SK-N-SH (cell line): Measurements from ENCODE around the gene BAD. TPM values are rescaled to one million over a fixed set of nuclear protein-coding genes. Genes with fewer than 3 reads are reported as not detected.

Experiments
- CTCF ChIA-PET: fragments of 300-600, 350-600 bp; formaldehyde crosslinking; extraction: SDS; loops from one replicate; lab custom pipeline; 2021; lab: Yijun Ruan, JAX
- POLR2A ChIA-PET: fragments of 350-600 bp; sonication (Branson Sonifier 250); formaldehyde crosslinking; extraction: SDS; loops from one replicate; lab custom pipeline; 2020; ENCODE audit warnings: antibody characterized with exemption, inconsistent platforms; lab: Yijun Ruan, JAX
- DNase-seq: peaks from one replicate; pipeline ENCODE4 v3.0.0; 2012
- H2AFZ ChIP-seq: fragments of 200-600 bp; sonication (generic); 2 replicates; pipeline ENCODE4 v1.8.1; 2016; ENCODE audit warnings: antibody characterized with exemption, mild to moderate bottlenecking, low read depth
- H3F3A ChIP-seq: fragments of 200-600 bp; sonication (generic); replicated peaks from 2 replicates; pipeline ENCODE3; 2016; ENCODE audit warnings: antibody characterized with exemption, mild to moderate bottlenecking; ENCODE audit not compliant: insufficient read depth
- H3K27ac ChIP-seq, 2 experiments: fragments of 200-500 bp in 1 of 2; fragments of 200-600 bp in 1 of 2; sonication (Bioruptor generic) in 1 of 2; sonication (generic), shearing (Covaris generic) in 1 of 2; 2 replicates each; pipeline versions ENCODE4 v1.5.1 to v1.6.1; 2014 to 2016; ENCODE audit warnings: low read depth in 2 of 2, inconsistent platforms in 1 of 2, low read length in 1 of 2, mild to moderate bottlenecking in 1 of 2, mixed read lengths in 1 of 2
- H3K27me3 ChIP-seq: fragments of 200-600 bp; sonication (generic), shearing (Covaris generic); 2 replicates; pipeline ENCODE4 v1.6.1; 2016; ENCODE audit warnings: mixed run types; ENCODE audit not compliant: insufficient read depth
- H3K36me3 ChIP-seq, 2 experiments: fragments of 200-500 bp in 1 of 2; fragments of 200-600 bp in 1 of 2; sonication (Bioruptor generic) in 1 of 2; sonication (generic) in 1 of 2; replicated peaks in 1 of 2; 2 replicates each; pipeline versions ENCODE3 to v1.5.1; 2014 to 2016; ENCODE audit warnings: low read length in 1 of 2, mild to moderate bottlenecking in 1 of 2; ENCODE audit not compliant: insufficient read depth in 2 of 2, control insufficient read depth in 1 of 2
- H3K4me1 ChIP-seq, 2 experiments: fragments of 200-500 bp in 1 of 2; fragments of 200-600 bp in 1 of 2; sonication (Bioruptor generic) in 1 of 2; sonication (generic), shearing (Covaris generic) in 1 of 2; 2 replicates each; pipeline versions ENCODE4 v1.5.1 to v1.6.1; 2014 to 2016; ENCODE audit warnings: low read depth in 1 of 2, low read length in 1 of 2, mixed run types in 1 of 2; ENCODE audit not compliant: insufficient read depth in 2 of 2, control insufficient read depth in 1 of 2
- H3K4me2 ChIP-seq: fragments of 200-600 bp; sonication (generic), shearing (Covaris generic); 2 replicates; pipeline ENCODE4 v1.6.1; 2017; ENCODE audit warnings: mixed run types
- H3K4me3 ChIP-seq, 2 experiments: fragments of 200-500 bp in 1 of 2; fragments of 200-600 bp in 1 of 2; sonication (Bioruptor generic) in 1 of 2; sonication (generic), shearing (Covaris generic) in 1 of 2; 2 replicates each; pipeline versions ENCODE4 v1.5.1 to v1.8.1; 2014 to 2016; ENCODE audit warnings: low read depth in 2 of 2, inconsistent platforms in 1 of 2, low read length in 1 of 2, mild to moderate bottlenecking in 1 of 2, mixed read lengths in 1 of 2, moderate library complexity in 1 of 2
- H3K79me2 ChIP-seq: fragments of 200-600 bp; sonication (generic); 2 replicates; pipeline ENCODE4 v1.8.1; 2017; ENCODE audit warnings: mild to moderate bottlenecking; ENCODE audit not compliant: insufficient read depth
- H3K9ac ChIP-seq: fragments of 200-600 bp; sonication (generic); 2 replicates; pipeline ENCODE4 v1.6.1; 2017; ENCODE audit warnings: mixed run types
- H3K9me2 ChIP-seq: fragments of 200-600 bp; sonication (generic); 2 replicates; pipeline ENCODE4 v1.6.1; 2017; ENCODE audit warnings: mixed run types
- H3K9me3 ChIP-seq: fragments of 200-600 bp; sonication (generic); 2 replicates; pipeline ENCODE4 v1.6.1; 2017; ENCODE audit warnings: mixed run types, mild to moderate bottlenecking, moderate library complexity
- H4K20me1 ChIP-seq: fragments of 200-600 bp; sonication (generic); 2 replicates; pipeline ENCODE4 v1.6.1; 2017; ENCODE audit warnings: mild to moderate bottlenecking, mixed run types; ENCODE audit not compliant: insufficient read depth
- ELF1 ChIP-seq: IDR thresholded peaks from 2 replicates; pipeline ENCODE4 v1.4.0; 2012
- EZH2phosphoT487 ChIP-seq: fragments of 200-600 bp; sonication (generic); IDR thresholded peaks from 2 replicates; pipeline ENCODE4 v1.6.1; 2017; ENCODE audit warnings: low read depth, mixed run types, mild to moderate bottlenecking, antibody characterized with exemption, moderate library complexity, borderline replicate concordance
- FOXJ3 ChIP-seq: sonication (generic); formaldehyde crosslinking; IDR thresholded peaks from 2 replicates; pipeline ENCODE4 v1.5.1; 2020; ENCODE audit warnings: mild to moderate bottlenecking, missing genetic modification reagents
- FOXM1 ChIP-seq: IDR thresholded peaks from 2 replicates; pipeline ENCODE4 v1.4.0; 2012; ENCODE audit warnings: low read depth, mild to moderate bottlenecking
- GABPA ChIP-seq: IDR thresholded peaks from 2 replicates; pipeline ENCODE4 v1.4.0; 2012; ENCODE audit warnings: low read depth, mild to moderate bottlenecking
- IRF3 ChIP-seq: fragments of 150-350 bp; IDR thresholded peaks from 2 replicates; pipeline ENCODE4 v1.6.1; 2016; ENCODE audit warnings: mild to moderate bottlenecking, low read depth, low read length
- JUND ChIP-seq: IDR thresholded peaks from 2 replicates; pipeline ENCODE4 v1.4.0; 2012
- NRF1 ChIP-seq: IDR thresholded peaks from 2 replicates; pipeline ENCODE4 v1.6.1; 2012; ENCODE audit warnings: low read depth, mild to moderate bottlenecking, low read length
- PBX3 ChIP-seq: IDR thresholded peaks from 2 replicates; pipeline ENCODE4; 2012
- RXRA ChIP-seq: IDR thresholded peaks from 2 replicates; pipeline ENCODE4 v1.4.0; 2012; ENCODE audit warnings: low read depth, mild to moderate bottlenecking, borderline replicate concordance
- TCF12 ChIP-seq: IDR thresholded peaks from 2 replicates; pipeline ENCODE4 v1.4.0; 2012
- YY1 ChIP-seq: IDR thresholded peaks from 2 replicates; pipeline ENCODE4 v1.4.0; 2012; ENCODE audit warnings: low read depth, mild to moderate bottlenecking
- WGBS: methylation state at CpG from one replicate; pipeline ENCODE4 v1.1.6; 2017; ENCODE audit warnings: low lambda C conversion rate; 5-methylcytosine and 5-hydroxymethylcytosine counted together
- polyA plus RNA-seq, 3 experiments: library from polyadenylated mRNA; depleted of rRNA; stranded (reverse); fragments of >200 nt; gene quantifications; 2 replicates each; pipeline ENCODE4 v1.2.3, GENCODE V29; 2012
- TF ChIP-seq, protein P1 (sequence below): fragments of 200-600 bp; sonication (generic); IDR thresholded peaks from 2 replicates; pipeline ENCODE4 v1.6.1; 2017; ENCODE audit warnings: antibody characterized with exemption, mild to moderate bottlenecking, moderate library complexity

BAD gene
- polyA plus RNA-seq, 1 of the 3 experiments (the other 2 are of a cell fraction): 80.9 TPM

DNA sequence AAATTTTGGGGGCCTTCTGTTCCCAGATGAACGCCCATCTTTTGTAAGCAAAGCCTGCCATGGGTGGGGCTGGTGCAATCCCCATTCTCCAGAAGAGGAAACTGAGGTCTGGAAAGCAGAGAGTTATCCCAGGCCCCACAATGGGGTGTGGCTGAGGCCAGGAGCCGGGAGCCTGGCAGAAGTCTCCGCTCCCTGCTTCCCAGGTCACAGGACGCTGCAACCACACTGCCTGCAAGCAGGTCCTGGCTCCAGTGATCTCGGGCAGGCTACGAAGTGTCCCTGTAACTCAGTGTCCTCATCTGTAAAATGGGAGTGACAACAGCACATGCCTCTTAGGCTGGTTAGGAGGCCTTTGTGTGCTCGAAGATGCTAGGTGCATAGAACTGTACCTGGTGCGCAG, 31.4 kb downstream of the BAD start:
- peak overlapping the region; percentile 88 to 90; a peak in 2 of 4 replicates for H3K4me3 ChIP-seq

More for the DNA sequence above, 31.4 kb downstream of the BAD start:
- Histone ChIP-seq H4K20me1 (peaks cover 14% of the 10 kb centered on the region), H3F3A (peaks cover 3% of the 10 kb centered on the region), H3K9ac (no peak overlapping the region; the same call in 1 of the 2 replicates), H3K9me3 (no peaks in the 10 kb centered on the region), H3K4me1 (peaks cover 10 to 25% of the 10 kb centered on the region in 2 experiments; a peak in 2 of 4 replicates), H3K27me3 (no peaks in the 10 kb centered on the region), H3K9me2 (no peaks in the 10 kb centered on the region), H3K79me2 (peaks cover 30% of the 10 kb centered on the region), H3K36me3 (peaks cover 10 to 24% of the 10 kb centered on the region in 2 experiments), H2AFZ (no peak overlapping the region), H3K27ac (no peak overlapping the region; a peak in 1 of 4 replicates), H3K4me2 (peak overlapping the region; percentile 96)
- 85% methylated on average over 7 of the region's 8 CpGs for WGBS
- ChIA-PET POLR2A (interaction anchor here (0.9 to 12.4 kb wide), 3 partner anchors 9 to 17 kb away, joined by 3 to 112 read pairs (median 34); no protein-coding TSS in a partner anchor), CTCF (interaction anchor here (1.4 to 4.6 kb wide), 7 partner anchors 10 to 50 kb away, joined by 4 to 119 read pairs (median 17); partner anchors contain the start of genes BAD, ESRRA, GPR137 and VEGFB)
- no peak for DNase-seq
- TF ChIP-seq FOXM1: no peak
- TF ChIP-seq, protein P1, sequence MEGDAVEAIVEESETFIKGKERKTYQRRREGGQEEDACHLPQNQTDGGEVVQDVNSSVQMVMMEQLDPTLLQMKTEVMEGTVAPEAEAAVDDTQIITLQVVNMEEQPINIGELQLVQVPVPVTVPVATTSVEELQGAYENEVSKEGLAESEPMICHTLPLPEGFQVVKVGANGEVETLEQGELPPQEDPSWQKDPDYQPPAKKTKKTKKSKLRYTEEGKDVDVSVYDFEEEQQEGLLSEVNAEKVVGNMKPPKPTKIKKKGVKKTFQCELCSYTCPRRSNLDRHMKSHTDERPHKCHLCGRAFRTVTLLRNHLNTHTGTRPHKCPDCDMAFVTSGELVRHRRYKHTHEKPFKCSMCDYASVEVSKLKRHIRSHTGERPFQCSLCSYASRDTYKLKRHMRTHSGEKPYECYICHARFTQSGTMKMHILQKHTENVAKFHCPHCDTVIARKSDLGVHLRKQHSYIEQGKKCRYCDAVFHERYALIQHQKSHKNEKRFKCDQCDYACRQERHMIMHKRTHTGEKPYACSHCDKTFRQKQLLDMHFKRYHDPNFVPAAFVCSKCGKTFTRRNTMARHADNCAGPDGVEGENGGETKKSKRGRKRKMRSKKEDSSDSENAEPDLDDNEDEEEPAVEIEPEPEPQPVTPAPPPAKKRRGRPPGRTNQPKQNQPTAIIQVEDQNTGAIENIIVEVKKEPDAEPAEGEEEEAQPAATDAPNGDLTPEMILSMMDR: no peak
- no peak for TF ChIP-seq YY1
- no peak for TF ChIP-seq RXRA
- no peak for TF ChIP-seq EZH2phosphoT487
- TF ChIP-seq PBX3: no peak
- no peak for TF ChIP-seq GABPA
- no peak for TF ChIP-seq IRF3
- TF ChIP-seq ELF1: no peak
- no peak for TF ChIP-seq JUND
- TF ChIP-seq FOXJ3 (CRISPR knock-in tag): no peak
- no peak for TF ChIP-seq NRF1
- TF ChIP-seq TCF12: no peak
